ENCODE data around the gene FICD. TPM values are rescaled to one million over a fixed set of nuclear protein-coding genes. Genes with fewer than 3 reads are reported as not detected.

Gene FICD
- total and polyA plus RNA-seq, 9 of the 15 experiments (the other 6 are each of a cell fraction or from before 2014, with no cell fraction given) = 0.88 to 4.5 (median 1.9) TPM

GRCh38 chr12:108514973-108515814, at the start of gene FICD (continued):
- TF ChIP-seq MNT (conservative IDR thresholded peaks at IDR 0.05) = peak; percentile 64 to 83
- no peak; the same call in 1 of the 2 replicates for TF ChIP-seq ARID4B (CRISPR knock-in tag; IDR thresholded peaks at IDR 0.05)
- TF ChIP-seq PATZ1 (CRISPR knock-in tag; IDR thresholded peaks at IDR 0.05; ENCODE audit: borderline replicate concordance) = no peak
- no peak for TF ChIP-seq HNRNPUL1 (IDR thresholded peaks at IDR 0.05; ENCODE audit: low read length)
- TF ChIP-seq POLR2A (conservative IDR thresholded peaks at IDR 0.05) = peak; percentile 82
- TF ChIP-seq ELF4 (CRISPR knock-in tag; IDR thresholded peaks at IDR 0.05) = peak; percentile 96
- no peak for TF ChIP-seq SMAD4 (CRISPR knock-in tag; conservative IDR thresholded peaks at IDR 0.05)
- TF ChIP-seq DIDO1 (tag; IDR thresholded peaks at IDR 0.05; ENCODE audit: low read depth) = peak; percentile 34; the same call in 1 of the 2 replicates
- TF ChIP-seq RB1 (IDR thresholded peaks at IDR 0.05; ENCODE audit: low read depth) = peak; percentile 29
- TF ChIP-seq ATF6 (CRISPR knock-in tag; IDR thresholded peaks at IDR 0.05) = peak; percentile 84; the same call in 1 of the 2 replicates
- TF ChIP-seq MAZ (CRISPR knock-in tag; conservative IDR thresholded peaks at IDR 0.05 in 1 of 2, IDR thresholded peaks at IDR 0.05 in 1 of 2) = peak in 1 of 2 experiments; percentile 40; a peak in 1 of 4 replicates
- no peak for TF ChIP-seq ARID1B (IDR thresholded peaks at IDR 0.05)
- TF ChIP-seq FOXK2 (conservative IDR thresholded peaks at IDR 0.05 in 1 of 2, IDR thresholded peaks at IDR 0.05 in 1 of 2; ENCODE audit: low read depth in 2 of 2) = peak in 1 of 2 experiments; percentile 74; a peak in 3 of 4 replicates
- TF ChIP-seq U2AF1 (optimal IDR thresholded peaks at IDR 0.05; ENCODE audit: low read depth, low read length) = peak; percentile 71
- no peak for TF ChIP-seq CC2D1A (IDR thresholded peaks at IDR 0.05)
- TF ChIP-seq CXXC5 (CRISPR knock-in tag; IDR thresholded peaks at IDR 0.05) = peak; percentile 96
- peak; percentile 89 for TF ChIP-seq CREB1 (IDR thresholded peaks at IDR 0.05)
- peak; percentile 91 for TF ChIP-seq CREB1 (CRISPR knock-in tag; IDR thresholded peaks at IDR 0.05)

Measured in K562 (cell line).